GM23248 (cell line): ENCODE results near the gene RUNX3.

Experiments
- EZH2 ChIP-seq: fragments of 200-600 bp; sonication (generic); IDR thresholded peaks from 2 replicates; pipeline ENCODE4 v1.6.1; 2018; ENCODE audit warnings: antibody characterized with exemption, mild to moderate bottlenecking; ENCODE audit not compliant: insufficient read depth, poor library complexity, severe bottlenecking
- EZH2phosphoT487 ChIP-seq: fragments of 200-600 bp; sonication (generic); IDR thresholded peaks from 2 replicates; pipeline ENCODE4 v1.6.1; 2018; ENCODE audit warnings: antibody characterized with exemption, moderate library complexity, mild to moderate bottlenecking, low read depth; ENCODE audit not compliant: insufficient read depth

- TF ChIP-seq EZH2 (no peak), EZH2phosphoT487 (no peak)
Measured at GRCh38 chr1:24948079-24948827, 18.2 kb upstream of the RUNX3 start.
